ENCODE results near the gene PROM1.

GRCh38 chr4:15976456-15977447, 107.1 kb downstream of the PROM1 start:
- TF ChIP-seq CTCF (IDR thresholded peaks at IDR 0.05) (no peak), EP300 (IDR thresholded peaks at IDR 0.05) (no peak)
